ENCODE results near the gene CDH4. TPM values are rescaled to one million over a fixed set of nuclear protein-coding genes. Genes with fewer than 3 reads are reported as not detected.

CDH4 gene
- total RNA-seq, 2 experiments from 2014 or later, result not detected

- no peak overlapping the region for H2AFZ ChIP-seq (ENCODE audit: low read length)
- CTCF ChIA-PET (ENCODE audit: unreplicated experiment), result no interaction called here
- no peaks in the 10 kb centered on the region for H3K36me3 ChIP-seq (ENCODE audit: insufficient read depth, low read length)
- POLR2A ChIA-PET, result no interaction called here
- no peaks in the 10 kb centered on the region for H3K9me3 ChIP-seq (ENCODE audit: low read length)
- no peak overlapping the region for H3K4me3 ChIP-seq (ENCODE audit: low read depth, low read length, poor library complexity, severe bottlenecking)
- no TSS peak for BruUV-seq (replicated peaks)
- H3K4me2 ChIP-seq (ENCODE audit: low read length), result no peak overlapping the region
- H4K20me1 ChIP-seq (ENCODE audit: insufficient read depth, low read length), result no peaks in the 10 kb centered on the region
- H3K27ac ChIP-seq (ENCODE audit: low read depth, low read length, poor library complexity, severe bottlenecking), result no peak overlapping the region
- TF ChIP-seq EZH2phosphoT487 (IDR thresholded peaks at IDR 0.05; ENCODE audit: borderline replicate concordance, low read depth, low read length), result no peak
- no peak for DNase-seq (ENCODE audit: low spot score)
- H3K79me2 ChIP-seq (ENCODE audit: insufficient read depth, low read depth, low read length), result no peaks in the 10 kb centered on the region
- no peaks in the 10 kb centered on the region for H3K9me2 ChIP-seq (ENCODE audit: insufficient read depth, low read length)
- H3K4me1 ChIP-seq (ENCODE audit: insufficient read depth, low read length, poor library complexity, severe bottlenecking), result no peaks in the 10 kb centered on the region
- intact Hi-C loops (cut with micrococcal nuclease; ENCODE audit: unreplicated experiment), result no loop called here
Observed at GRCh38 chr20:61583356-61583755, 331.3 kb downstream of the CDH4 start.

DNA sequence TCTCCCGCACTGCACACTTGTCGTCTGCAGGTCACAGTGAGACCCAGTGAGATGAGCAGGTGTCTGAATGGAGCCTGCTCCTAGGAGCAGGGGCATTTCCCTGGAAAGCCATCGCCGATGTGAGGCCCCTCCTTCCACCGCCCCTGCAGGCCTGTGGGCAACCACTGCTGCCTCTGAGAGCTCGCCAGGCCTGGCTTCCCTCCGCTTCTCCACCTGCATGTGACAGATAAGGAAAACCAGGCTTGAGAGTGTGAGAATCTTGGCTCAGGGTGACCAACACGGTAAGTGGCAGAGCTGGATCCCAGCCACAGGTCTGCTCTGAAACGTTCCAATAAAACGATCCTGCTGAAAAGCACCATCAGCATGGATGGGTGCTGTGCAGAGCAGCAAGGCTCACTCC lies 332.8 kb downstream of the CDH4 start:
- H2AFZ ChIP-seq (ENCODE audit: low read length), result no peak overlapping the region
- no peak overlapping the region for H3K4me3 ChIP-seq (ENCODE audit: low read depth, low read length, poor library complexity, severe bottlenecking)
- H3K79me2 ChIP-seq (ENCODE audit: insufficient read depth, low read depth, low read length), result no peaks in the 10 kb centered on the region
- intact Hi-C loops (cut with micrococcal nuclease; ENCODE audit: unreplicated experiment), result no loop called here
- H3K9me2 ChIP-seq (ENCODE audit: insufficient read depth, low read length), result no peaks in the 10 kb centered on the region
- no peaks in the 10 kb centered on the region for H3K9me3 ChIP-seq (ENCODE audit: low read length)
- no peak overlapping the region for H3K27ac ChIP-seq (ENCODE audit: low read depth, low read length, poor library complexity, severe bottlenecking)
- ChIA-PET POLR2A (no interaction called here), CTCF (ENCODE audit: unreplicated experiment) (no interaction called here)
- DNase-seq (ENCODE audit: low spot score), result no peak
- H3K36me3 ChIP-seq (ENCODE audit: insufficient read depth, low read length), result no peaks in the 10 kb centered on the region
- TF ChIP-seq EZH2phosphoT487 (IDR thresholded peaks at IDR 0.05; ENCODE audit: borderline replicate concordance, low read depth, low read length) (no peak), CTCF (conservative IDR thresholded peaks at IDR 0.05; ENCODE audit: low read length) (no peak)
- no peak overlapping the region for H3K4me2 ChIP-seq (ENCODE audit: low read length)
- no TSS peak for BruUV-seq (replicated peaks)
- H3K4me1 ChIP-seq (ENCODE audit: insufficient read depth, low read length, poor library complexity, severe bottlenecking), result no peaks in the 10 kb centered on the region
- no peaks in the 10 kb centered on the region for H4K20me1 ChIP-seq (ENCODE audit: insufficient read depth, low read length)

- intact Hi-C loops (cut with micrococcal nuclease; ENCODE audit: unreplicated experiment), result no loop called here
Observed at GRCh38 chr20:61585764-61586163, 333.7 kb downstream of the CDH4 start.

More at GRCh38 chr20:61585764-61586163, 333.7 kb downstream of the CDH4 start:
- no peaks in the 10 kb centered on the region for H3K79me2 ChIP-seq (ENCODE audit: insufficient read depth, low read depth, low read length)
- no peak overlapping the region for H3K4me3 ChIP-seq (ENCODE audit: low read depth, low read length, poor library complexity, severe bottlenecking)
- ChIA-PET POLR2A (no interaction called here), CTCF (ENCODE audit: unreplicated experiment) (no interaction called here)
- no peak overlapping the region for H3K4me2 ChIP-seq (ENCODE audit: low read length)
- H3K4me1 ChIP-seq (ENCODE audit: insufficient read depth, low read length, poor library complexity, severe bottlenecking), result no peaks in the 10 kb centered on the region
- no peak overlapping the region for H2AFZ ChIP-seq (ENCODE audit: low read length)
- BruUV-seq (replicated peaks), result no TSS peak
- no peak for DNase-seq (ENCODE audit: low spot score)
- H3K9me3 ChIP-seq (ENCODE audit: low read length), result no peaks in the 10 kb centered on the region
- no peaks in the 10 kb centered on the region for H3K9me2 ChIP-seq (ENCODE audit: insufficient read depth, low read length)
- H3K27ac ChIP-seq (ENCODE audit: low read depth, low read length, poor library complexity, severe bottlenecking), result no peak overlapping the region
- H3K36me3 ChIP-seq (ENCODE audit: insufficient read depth, low read length), result no peaks in the 10 kb centered on the region
- H4K20me1 ChIP-seq (ENCODE audit: insufficient read depth, low read length), result no peaks in the 10 kb centered on the region
- no peak for TF ChIP-seq EZH2phosphoT487 (IDR thresholded peaks at IDR 0.05; ENCODE audit: borderline replicate concordance, low read depth, low read length)
- TF ChIP-seq CTCF (conservative IDR thresholded peaks at IDR 0.05; ENCODE audit: low read length), result no peak

All from OCI-LY7 (cell line).